OCI-LY1 (cell line): ENCODE measurements around the gene CD22.

Experiments used
- H2AFZ ChIP-seq: fragments of 200-600 bp; sonication (generic), shearing (Covaris generic); 2 replicates; pipeline ENCODE4 v1.6.0; 2014; ENCODE audit warnings: antibody characterized with exemption, mild to moderate bottlenecking, low read length
- H3F3A ChIP-seq: fragments of 200-600 bp; sonication (generic), shearing (Covaris generic); 2 replicates; pipeline ENCODE4 v1.6.0; 2014; ENCODE audit warnings: mild to moderate bottlenecking, antibody characterized with exemption, low read length, moderate library complexity; ENCODE audit not compliant: insufficient read depth
- H3K27ac ChIP-seq: fragments of 200-600 bp; sonication (generic); 2 replicates; pipeline ENCODE4 v1.5.1; 2014; ENCODE audit warnings: low read length, mixed run types, mild to moderate bottlenecking, low read depth; ENCODE audit not compliant: poor library complexity, severe bottlenecking
- H3K27me3 ChIP-seq: fragments of 200-600 bp; sonication (generic); 2 replicates; pipeline ENCODE4 v1.6.0; 2014; ENCODE audit warnings: antibody characterized with exemption, mild to moderate bottlenecking, low read length, moderate library complexity; ENCODE audit not compliant: insufficient read depth
- H3K36me3 ChIP-seq: fragments of 200-600 bp; sonication (generic); 2 replicates; pipeline ENCODE4 v1.6.1; 2014; ENCODE audit warnings: mild to moderate bottlenecking, antibody characterized with exemption, low read length, moderate library complexity, mixed read lengths; ENCODE audit not compliant: insufficient read depth
- H3K4me1 ChIP-seq: fragments of 200-600 bp; sonication (generic); 2 replicates; pipeline ENCODE4 v1.5.1; 2014; ENCODE audit warnings: mild to moderate bottlenecking, low read length, moderate library complexity; ENCODE audit not compliant: insufficient read depth, severe bottlenecking
- H3K4me2 ChIP-seq: fragments of 200-600 bp; sonication (generic), shearing (Covaris generic); 2 replicates; pipeline ENCODE4 v1.6.1; 2014; ENCODE audit warnings: low read length
- H3K4me3 ChIP-seq: fragments of 200-600 bp; sonication (generic); 2 replicates; pipeline ENCODE4 v1.5.1; 2014; ENCODE audit warnings: low read length, low read depth, mild to moderate bottlenecking, mixed read lengths; ENCODE audit not compliant: poor library complexity, severe bottlenecking
- H3K79me2 ChIP-seq: fragments of 200-600 bp; shearing (Covaris generic); 2 replicates; pipeline ENCODE4 v1.6.1; 2016; ENCODE audit warnings: mixed run types, low read length, mixed read lengths; ENCODE audit not compliant: insufficient read depth
- H3K9ac ChIP-seq: fragments of 200-600 bp; sonication (generic), shearing (Covaris generic); 2 replicates; pipeline ENCODE4 v1.6.1; 2014; ENCODE audit warnings: mild to moderate bottlenecking, low read length, mixed read lengths
- H3K9me2 ChIP-seq: fragments of 200-600 bp; sonication (generic), shearing (Covaris generic); 2 replicates; pipeline ENCODE4 v1.6.1; 2014; ENCODE audit warnings: low read depth, mild to moderate bottlenecking, low read length, mixed read lengths
- H3K9me3 ChIP-seq: fragments of 200-600 bp; shearing (Covaris generic); 2 replicates; pipeline ENCODE4 v1.6.1; 2014; ENCODE audit warnings: low read length, mixed read lengths
- H4K20me1 ChIP-seq: fragments of 200-600 bp; sonication (generic), shearing (Covaris generic); 2 replicates; pipeline ENCODE4 v1.6.0; 2016; ENCODE audit warnings: mild to moderate bottlenecking, low read length; ENCODE audit not compliant: insufficient read depth
- CTCF ChIP-seq: fragments of 200-600 bp; sonication (generic), shearing (Covaris generic); IDR thresholded peaks from 2 replicates; pipeline ENCODE4 v1.5.1; 2017; ENCODE audit warnings: mild to moderate bottlenecking, antibody characterized with exemption, low read length, moderate library complexity, mixed read lengths
- EZH2 ChIP-seq: fragments of 200-600 bp; sonication (generic), shearing (Covaris generic); IDR thresholded peaks from 2 replicates; pipeline ENCODE4 v1.8.0; 2017; ENCODE audit warnings: borderline replicate concordance, mixed run types, mild to moderate bottlenecking, antibody characterized with exemption, low read length, moderate library complexity, mixed read lengths

CD22 gene

GRCh38 chr19:35379992-35380391 is 51.0 kb downstream of the CD22 start:
- Histone ChIP-seq H3F3A (no peaks in the 10 kb centered on the region), H3K4me1 (no peaks in the 10 kb centered on the region), H3K9ac (no peak overlapping the region), H3K4me3 (no peak overlapping the region), H3K79me2 (no peaks in the 10 kb centered on the region), H4K20me1 (no peaks in the 10 kb centered on the region), H3K27me3 (peaks cover 3% of the 10 kb centered on the region; the same call in 1 of the 2 replicates), H3K9me2 (no peaks in the 10 kb centered on the region), H3K36me3 (no peaks in the 10 kb centered on the region), H3K9me3 (peaks cover 8% of the 10 kb centered on the region; the same call in 1 of the 2 replicates), H3K27ac (no peak overlapping the region), H3K4me2 (no peak overlapping the region), H2AFZ (no peak overlapping the region)
- TF ChIP-seq CTCF (no peak), EZH2 (no peak)

DNA sequence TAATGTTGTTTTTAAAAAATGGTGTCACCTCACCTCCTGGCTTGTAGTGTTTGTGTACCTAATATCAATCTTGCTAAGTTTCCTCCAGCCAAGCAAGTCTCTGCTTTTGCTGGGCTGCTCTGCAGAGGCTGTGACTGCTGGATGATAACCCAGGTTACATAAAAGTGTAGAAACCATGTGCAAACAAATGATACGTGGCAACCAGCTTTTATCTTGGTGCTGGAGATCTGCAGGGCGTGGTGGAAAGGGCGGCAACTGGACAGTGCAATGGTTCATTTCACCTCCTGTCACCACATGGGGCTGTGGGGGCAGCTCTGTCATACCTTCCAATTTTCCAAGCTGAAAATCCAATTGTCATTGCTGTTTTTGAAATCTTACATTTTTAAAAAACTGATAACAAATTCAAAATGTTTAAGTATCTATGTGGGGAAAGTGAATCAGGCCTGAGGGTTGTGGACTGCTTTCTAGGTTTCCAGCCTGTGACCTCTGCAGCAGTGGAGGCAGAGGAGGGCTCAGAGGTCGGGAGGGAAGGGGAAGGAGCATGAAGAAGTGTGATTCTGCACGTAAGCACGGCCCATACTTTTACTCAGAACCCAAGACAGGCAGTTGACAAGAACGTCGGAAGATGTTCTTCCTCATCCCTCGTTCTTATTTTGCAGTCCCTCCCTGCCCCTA is 51.6 kb downstream of the CD22 start:
- Histone ChIP-seq H3K9me2 (no peaks in the 10 kb centered on the region), H3K9me3 (peaks cover 8% of the 10 kb centered on the region; the same call in 1 of the 2 replicates), H3K4me2 (no peak overlapping the region), H2AFZ (no peak overlapping the region), H4K20me1 (no peaks in the 10 kb centered on the region), H3K4me3 (no peak overlapping the region), H3K27ac (no peak overlapping the region), H3K4me1 (no peaks in the 10 kb centered on the region), H3K27me3 (peaks cover 3% of the 10 kb centered on the region; the same call in 1 of the 2 replicates), H3K9ac (no peak overlapping the region), H3F3A (no peaks in the 10 kb centered on the region), H3K79me2 (no peaks in the 10 kb centered on the region), H3K36me3 (no peaks in the 10 kb centered on the region)
- TF ChIP-seq EZH2 (no peak), CTCF (no peak)

DNA sequence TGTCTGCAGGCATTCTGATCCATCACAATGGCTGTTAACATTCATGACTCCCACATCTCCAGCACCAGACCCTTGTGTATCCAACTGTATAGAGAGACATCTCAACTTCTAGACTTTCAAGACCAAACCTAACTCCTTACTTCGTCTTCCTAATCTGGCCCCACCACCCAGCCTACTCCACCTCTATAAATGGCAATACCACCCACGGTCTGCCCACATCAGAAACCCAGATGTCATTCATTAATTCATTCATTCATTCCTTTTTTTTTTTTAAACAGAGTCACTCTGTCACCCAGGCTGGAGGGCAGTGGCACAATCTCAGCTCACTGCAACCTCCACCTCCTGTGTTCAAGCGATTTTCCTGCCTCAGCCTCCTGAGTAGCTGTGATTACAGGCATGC is 52.3 kb downstream of the CD22 start:
- H3K4me1 ChIP-seq = no peaks in the 10 kb centered on the region
- H3K36me3 ChIP-seq = no peaks in the 10 kb centered on the region
- H3K27ac ChIP-seq = no peak overlapping the region
- H3K4me2 ChIP-seq = no peak overlapping the region
- no peaks in the 10 kb centered on the region for H3F3A ChIP-seq
- no peaks in the 10 kb centered on the region for H3K79me2 ChIP-seq
- no peak overlapping the region for H3K9ac ChIP-seq
- H3K9me3 ChIP-seq = peaks cover 8% of the 10 kb centered on the region; the same call in 1 of the 2 replicates
- H3K27me3 ChIP-seq = no peaks in the 10 kb centered on the region
- H4K20me1 ChIP-seq = no peaks in the 10 kb centered on the region
- no peak for TF ChIP-seq CTCF
- no peak for TF ChIP-seq EZH2
- H3K4me3 ChIP-seq = no peak overlapping the region
- H3K9me2 ChIP-seq = no peaks in the 10 kb centered on the region
- H2AFZ ChIP-seq = no peak overlapping the region
